ENCODE data around the gene TRPC4. TPM values are rescaled to one million over a fixed set of nuclear protein-coding genes. Genes with fewer than 3 reads are reported as not detected.
A peak's percentile ranks its signal among the peaks of the same experiment; 100 is the strongest.

TRPC4 gene
- 1 to 10 TPM; 4.3 to 5.3 (median 4.6) TPM for polyA plus RNA-seq (ENCODE audit: insufficient read length in 4 of 4)

DNA sequence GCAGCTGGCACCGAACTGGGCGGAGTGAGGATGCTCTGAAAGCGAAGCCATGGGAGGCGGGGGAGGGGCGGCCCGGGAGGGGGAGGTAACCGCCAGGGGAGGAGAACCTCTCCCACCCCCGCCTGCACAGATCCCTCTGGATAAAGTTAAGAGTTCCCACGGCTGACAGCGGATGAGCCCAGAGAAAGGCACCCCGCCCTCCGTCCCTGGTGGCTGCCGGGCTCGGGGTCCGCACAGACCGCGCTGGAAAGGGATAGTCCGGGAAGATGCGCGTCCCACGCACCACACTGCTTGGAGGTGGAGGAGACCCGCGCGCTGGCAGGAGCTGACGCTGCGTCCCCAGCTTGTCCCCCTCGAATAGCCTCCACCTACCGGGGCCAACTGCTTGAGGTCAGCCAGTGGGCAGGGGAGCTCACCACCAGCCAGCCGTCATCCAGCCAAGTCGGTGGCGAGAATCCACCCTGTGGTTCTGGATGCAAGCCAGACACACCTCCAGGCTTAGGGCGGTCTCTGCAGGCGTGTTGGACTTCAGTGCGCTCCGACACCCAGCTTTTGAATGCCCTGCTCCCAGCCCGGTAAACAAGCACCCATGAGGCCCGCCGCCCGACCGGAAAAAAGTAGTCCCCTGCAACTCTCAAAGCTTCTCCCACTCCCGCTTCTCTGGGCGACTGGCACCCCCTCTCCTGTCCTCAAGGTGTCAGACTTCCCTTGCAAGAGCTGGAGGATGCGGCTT, at the start of gene TRPC4:
TRPC4 (minus strand) TSS at position 17 of the 733 bp plus-strand sequence. CDS start 86,439 bp downstream, outside the sequence.
- peak in 3 of 4 donors; percentile 35 to 60 (median 58) for DNase-seq (ENCODE audit: low read depth in 4 of 4, low spot score in 3 of 4)

DNA sequence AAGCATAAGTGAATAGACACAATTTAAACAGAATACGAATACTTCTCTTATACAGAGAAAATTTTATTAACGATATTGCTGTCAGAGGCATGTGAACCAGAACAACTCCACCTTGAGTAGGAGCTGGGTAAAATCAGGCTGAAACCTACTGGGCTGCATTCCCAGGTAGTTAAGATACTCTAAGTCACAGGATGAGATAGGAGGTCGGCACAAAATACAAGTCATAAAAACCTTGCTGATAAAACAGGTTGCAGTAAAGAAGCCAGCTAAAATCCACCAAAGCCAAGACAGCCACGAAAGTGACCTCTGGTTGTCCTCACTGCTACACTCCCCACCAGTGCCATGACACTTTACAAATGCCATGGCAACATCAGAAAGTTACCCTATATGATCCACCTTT, 49.2 kb upstream of the TRPC4 start:
- DNase-seq (ENCODE audit: low read depth in 4 of 4, low spot score in 3 of 4) = no peak

- DNase-seq (ENCODE audit: low read depth in 4 of 4, low spot score in 3 of 4) = no peak
Observed at GRCh38 chr13:37918116-37918714, 48.6 kb upstream of the TRPC4 start.

DNA sequence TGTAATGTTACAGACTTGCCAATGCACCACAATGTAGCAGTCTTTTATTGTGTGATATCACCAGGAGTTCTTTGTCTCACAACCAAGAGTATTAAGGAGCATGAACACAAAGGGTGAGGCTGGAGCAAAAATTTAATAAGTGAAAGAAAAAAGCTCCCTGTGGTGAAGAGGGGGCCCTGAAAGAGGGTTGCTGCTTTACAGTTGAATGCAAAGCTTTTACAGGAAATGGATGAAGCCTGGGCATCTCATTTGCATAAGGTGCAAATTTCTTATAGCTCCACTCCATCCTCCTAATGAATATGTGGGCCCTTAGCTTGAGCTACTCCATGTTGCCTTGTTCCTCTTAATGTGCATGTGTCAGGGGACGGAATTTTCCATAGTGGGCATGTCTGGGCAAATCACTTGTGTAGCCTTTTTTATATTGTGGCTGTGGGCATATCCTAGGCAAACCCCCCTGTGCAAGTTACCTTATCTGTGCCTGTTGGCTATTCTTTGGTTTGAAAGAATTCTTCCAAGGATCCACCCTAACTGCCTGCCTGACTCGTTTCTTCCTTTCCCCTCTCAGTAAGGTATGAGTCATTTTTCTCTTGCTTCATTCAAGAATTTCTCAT, 45.3 kb upstream of the TRPC4 start:
- DNase-seq (ENCODE audit: low read depth in 4 of 4, low spot score in 3 of 4) = no peak

DNA sequence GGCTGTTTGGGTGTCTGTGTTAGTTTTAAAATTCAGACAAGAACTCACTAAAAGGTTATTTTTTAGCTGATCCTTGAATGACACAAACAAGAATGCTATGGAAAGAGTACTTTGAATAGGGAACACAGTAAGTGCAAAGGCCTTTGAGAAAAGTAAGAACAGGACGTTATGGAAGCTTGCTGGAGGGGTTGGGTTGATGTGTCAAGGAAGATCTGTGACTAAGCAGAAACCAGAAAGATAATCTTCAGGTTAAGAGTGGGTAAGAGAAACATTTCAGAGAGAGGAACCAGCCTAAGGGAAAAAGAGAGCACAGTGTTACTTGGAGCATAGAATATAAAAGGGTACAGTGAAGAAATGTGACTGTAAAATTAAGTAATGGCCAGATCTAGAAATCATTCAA, 41.2 kb upstream of the TRPC4 start:
- DNase-seq (ENCODE audit: low read depth in 4 of 4, low spot score in 3 of 4) = no peak

- DNase-seq (ENCODE audit: low read depth in 4 of 4, low spot score in 3 of 4) = no peak
Observed at GRCh38 chr13:37906880-37907279, 37.3 kb upstream of the TRPC4 start.

DNA sequence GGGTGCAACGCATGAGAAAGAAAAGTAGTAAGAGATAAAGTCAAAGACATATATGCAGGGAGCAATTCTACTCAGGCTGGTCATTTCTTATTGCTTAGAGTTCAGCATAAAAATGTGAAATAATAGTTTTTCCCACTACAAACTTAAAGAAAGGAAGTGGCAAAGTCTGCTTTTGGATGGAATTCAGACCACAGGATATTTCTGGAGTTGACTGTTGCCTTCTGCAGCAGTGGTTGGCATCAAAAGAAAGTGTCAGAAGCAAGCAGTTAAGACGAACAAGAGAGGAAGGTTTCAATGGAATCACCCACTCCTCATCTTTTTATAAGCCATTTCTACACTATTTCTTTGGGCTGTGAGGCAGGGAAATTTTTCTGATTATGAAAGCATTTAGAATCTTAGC, 36.2 kb upstream of the TRPC4 start:
- DNase-seq (ENCODE audit: low read depth in 4 of 4, low spot score in 3 of 4) = no peak

DNA sequence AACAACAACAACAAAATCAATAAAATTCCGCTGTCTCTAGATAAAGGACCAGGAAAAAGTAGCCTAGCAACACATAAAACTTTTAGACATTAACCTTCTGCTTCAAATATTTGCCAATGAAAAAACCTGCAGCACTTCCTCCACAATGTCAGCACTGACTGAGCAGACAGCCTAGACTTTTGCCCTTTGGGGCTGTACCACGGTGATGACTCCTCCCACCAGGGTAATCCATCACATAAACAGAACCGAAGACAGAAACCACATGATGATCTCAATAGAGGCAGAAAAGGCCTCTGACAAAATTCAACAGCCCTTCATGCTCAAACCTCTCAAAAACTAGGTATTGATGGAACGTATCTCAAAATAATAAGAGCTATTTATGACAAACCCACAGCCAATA, 30.2 kb upstream of the TRPC4 start:
- DNase-seq (ENCODE audit: low read depth in 4 of 4, low spot score in 3 of 4) = peak in 1 of 4 donors; percentile 33

- DNase-seq (ENCODE audit: low read depth in 4 of 4, low spot score in 3 of 4) = peak in 1 of 4 donors; percentile 43
Observed at GRCh38 chr13:37893321-37893720, 23.7 kb upstream of the TRPC4 start.

GRCh38 chr13:37889820-37890219, 20.2 kb upstream of the TRPC4 start:
- DNase-seq (ENCODE audit: low read depth in 4 of 4, low spot score in 3 of 4) = no peak

- no peak for DNase-seq (ENCODE audit: low read depth in 4 of 4, low spot score in 3 of 4)
Observed at GRCh38 chr13:37889102-37889501, 19.5 kb upstream of the TRPC4 start.

- no peak for DNase-seq (ENCODE audit: low read depth in 4 of 4, low spot score in 3 of 4)
Observed at GRCh38 chr13:37886879-37887278, 17.3 kb upstream of the TRPC4 start.

GRCh38 chr13:37884674-37885073, 15.1 kb upstream of the TRPC4 start:
- DNase-seq (ENCODE audit: low read depth in 4 of 4, low spot score in 3 of 4) = no peak

- no peak for DNase-seq (ENCODE audit: low read depth in 4 of 4, low spot score in 3 of 4)
Observed at GRCh38 chr13:37884026-37884425, 14.5 kb upstream of the TRPC4 start.

DNA sequence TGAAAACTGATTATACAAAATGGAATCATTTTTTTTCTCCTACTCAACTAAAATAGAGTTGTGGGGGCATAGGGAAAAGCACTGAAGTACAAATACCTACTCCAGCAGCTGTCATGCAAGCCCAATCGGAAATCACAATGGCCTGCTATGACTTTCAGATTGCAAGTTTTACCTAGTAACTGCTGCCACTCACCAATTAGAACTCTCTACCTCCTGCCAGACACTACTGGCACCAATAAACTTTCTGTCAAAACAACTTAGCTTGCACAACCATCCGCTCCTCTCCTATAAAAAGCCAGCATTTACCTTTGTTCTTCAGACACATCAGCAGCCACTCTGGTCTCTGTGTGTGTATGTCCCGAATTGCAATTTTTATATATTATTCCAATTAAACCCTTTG, 9.3 kb upstream of the TRPC4 start:
- DNase-seq (ENCODE audit: low read depth in 4 of 4, low spot score in 3 of 4) = no peak

DNA sequence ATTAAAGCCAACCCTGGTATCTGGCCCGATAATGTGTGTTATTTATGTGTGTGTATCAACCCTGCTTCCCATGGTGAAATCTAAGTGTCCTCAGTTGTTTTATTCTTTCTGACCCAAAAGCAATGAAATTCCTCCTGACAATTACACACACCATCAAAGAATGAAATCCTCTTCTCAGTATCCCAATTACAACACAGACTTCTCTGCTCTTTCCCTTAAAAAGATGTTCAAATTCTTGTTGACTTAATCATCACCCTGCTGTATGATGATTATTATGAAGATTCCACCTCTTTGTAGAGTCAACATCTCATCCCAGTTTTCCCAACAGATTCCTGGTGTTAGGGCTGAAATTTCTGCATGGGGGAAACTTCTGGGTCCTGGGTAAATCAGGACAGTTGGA, 8.9 kb upstream of the TRPC4 start:
- no peak for DNase-seq (ENCODE audit: low read depth in 4 of 4, low spot score in 3 of 4)

DNA sequence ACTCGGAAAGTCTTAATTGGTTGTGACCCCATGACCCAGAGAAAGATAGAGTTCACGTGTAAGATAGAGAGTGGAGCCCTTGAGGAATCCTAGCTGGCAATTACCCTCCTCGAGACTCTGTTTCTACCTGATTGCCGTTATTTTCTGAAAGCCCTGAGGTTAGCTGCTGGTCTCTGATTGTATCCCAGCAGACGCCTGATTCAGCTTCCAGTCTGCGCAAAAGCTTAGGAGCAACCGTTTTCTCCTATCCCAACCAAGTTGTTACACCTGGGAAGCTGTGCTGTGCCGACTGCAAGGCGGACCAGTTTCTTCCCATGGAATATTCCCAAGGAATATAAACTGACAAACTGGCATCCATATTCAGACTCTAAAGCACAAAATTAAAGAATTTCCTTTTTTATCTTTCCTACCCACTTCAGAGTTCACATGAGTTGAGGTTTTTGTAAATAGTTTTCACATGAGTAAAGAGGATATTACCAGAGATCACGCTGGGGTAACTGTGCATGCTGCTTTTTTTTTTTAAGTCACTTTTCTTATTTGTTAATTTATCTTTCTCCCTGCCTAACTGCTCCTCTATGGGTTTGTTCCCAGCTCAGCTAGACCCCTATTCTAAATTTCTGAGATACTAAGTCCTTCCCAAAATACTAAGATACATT, 1.5 kb upstream of the TRPC4 start:
- no peak for DNase-seq (ENCODE audit: low read depth in 4 of 4, low spot score in 3 of 4)

- no peak for DNase-seq (ENCODE audit: low read depth in 4 of 4, low spot score in 3 of 4)
Observed at GRCh38 chr13:37870489-37870845, 895 bp upstream of the TRPC4 start.

DNA sequence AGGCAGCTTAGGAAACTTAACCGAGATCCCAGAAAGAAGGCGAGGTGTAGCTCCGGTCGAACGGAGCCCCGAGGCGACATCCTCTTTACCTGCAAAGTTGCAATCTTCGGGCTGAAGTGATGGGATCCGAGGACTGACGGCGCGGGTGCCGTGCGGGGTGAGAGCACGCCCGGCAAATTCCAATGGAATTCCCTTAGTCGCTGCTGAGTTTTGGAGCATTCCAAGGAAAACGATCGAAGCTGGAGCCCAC, 141 bp downstream of the TRPC4 start:
- DNase-seq (ENCODE audit: low read depth in 4 of 4, low spot score in 3 of 4) = peak in 2 of 4 donors; percentile 27 to 31

DNA sequence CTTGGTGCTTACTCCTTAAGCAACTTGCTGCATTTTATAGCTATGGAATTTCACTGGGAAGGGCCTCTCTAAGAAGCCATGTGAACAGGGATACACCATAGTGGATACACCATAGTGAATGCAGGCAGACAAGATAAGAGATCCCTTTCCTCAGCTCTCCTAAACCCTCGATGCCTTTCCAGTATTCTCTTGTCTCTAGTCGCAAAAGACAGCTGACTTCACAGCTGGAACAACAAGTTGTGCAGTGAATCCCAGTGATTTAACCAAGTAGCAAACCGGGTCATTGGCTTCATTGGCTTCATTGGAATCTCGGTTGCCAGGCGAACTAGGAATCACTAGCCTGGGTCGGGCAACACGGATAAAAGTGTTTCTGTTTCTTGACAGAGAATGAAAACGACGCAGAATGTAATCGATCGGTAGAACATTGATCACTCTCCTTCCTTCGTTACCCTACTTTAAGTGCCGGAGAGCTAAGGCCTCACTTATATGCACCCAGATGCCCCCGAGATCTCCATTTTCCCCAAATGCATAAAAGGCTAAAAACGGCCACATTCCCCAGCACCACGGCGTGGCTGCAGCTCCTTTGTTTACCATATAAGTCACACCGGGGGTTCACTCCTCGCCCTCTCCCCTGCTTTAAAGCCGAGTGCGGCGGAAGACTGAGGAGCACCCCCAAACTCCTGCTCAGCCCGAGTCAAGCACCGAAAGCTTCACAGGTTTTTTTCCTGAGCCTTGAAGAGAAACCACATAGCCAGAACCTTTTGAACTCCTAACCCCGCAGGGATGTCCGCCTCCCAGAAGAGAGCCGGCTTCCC, 674 bp downstream of the TRPC4 start:
- DNase-seq (ENCODE audit: low read depth in 4 of 4, low spot score in 3 of 4) = peak in 3 of 4 donors; percentile 3 to 45 (median 38)

DNA sequence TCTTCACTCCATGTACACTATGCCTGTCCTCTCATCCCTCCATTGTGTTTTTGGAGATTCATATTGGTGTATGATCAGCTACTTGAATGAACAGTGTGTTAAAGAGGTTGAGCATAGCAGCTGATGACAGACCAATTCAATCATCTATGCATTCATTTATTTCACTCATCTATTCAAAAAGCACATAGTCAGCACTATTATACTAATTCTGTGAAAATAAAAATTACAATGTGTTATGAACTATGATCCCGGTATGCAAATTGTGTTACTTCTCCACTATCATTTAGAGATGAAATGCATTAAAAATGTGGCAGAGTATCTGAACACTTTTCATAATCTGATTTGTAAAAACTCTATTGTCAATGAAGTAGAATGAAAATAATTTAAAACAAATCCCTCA, 5.9 kb downstream of the TRPC4 start:
- no peak for DNase-seq (ENCODE audit: low read depth in 4 of 4, low spot score in 3 of 4)

All from right renal pelvis (tissue), 4 donors.